ENCODE data around the gene MT1HL1. TPM values are rescaled to one million over a fixed set of nuclear protein-coding genes. Genes with fewer than 3 reads are reported as not detected.

The MT1HL1 gene
- total and polyA plus RNA-seq, 8 donors: not detected

- Histone ChIP-seq H3K4me3 (no peak overlapping the region), H3K27me3 (peaks cover 26 to 71% of the 10 kb centered on the region in 2 donors), H3K4me1 (no peaks in the 10 kb centered on the region), H3K27ac (no peak overlapping the region), H3K9me3 (no peaks in the 10 kb centered on the region), H3K36me3 (no peaks in the 10 kb centered on the region)
- ATAC-seq: no peak
- DNase-seq: no peak
- TF ChIP-seq, protein P1, sequence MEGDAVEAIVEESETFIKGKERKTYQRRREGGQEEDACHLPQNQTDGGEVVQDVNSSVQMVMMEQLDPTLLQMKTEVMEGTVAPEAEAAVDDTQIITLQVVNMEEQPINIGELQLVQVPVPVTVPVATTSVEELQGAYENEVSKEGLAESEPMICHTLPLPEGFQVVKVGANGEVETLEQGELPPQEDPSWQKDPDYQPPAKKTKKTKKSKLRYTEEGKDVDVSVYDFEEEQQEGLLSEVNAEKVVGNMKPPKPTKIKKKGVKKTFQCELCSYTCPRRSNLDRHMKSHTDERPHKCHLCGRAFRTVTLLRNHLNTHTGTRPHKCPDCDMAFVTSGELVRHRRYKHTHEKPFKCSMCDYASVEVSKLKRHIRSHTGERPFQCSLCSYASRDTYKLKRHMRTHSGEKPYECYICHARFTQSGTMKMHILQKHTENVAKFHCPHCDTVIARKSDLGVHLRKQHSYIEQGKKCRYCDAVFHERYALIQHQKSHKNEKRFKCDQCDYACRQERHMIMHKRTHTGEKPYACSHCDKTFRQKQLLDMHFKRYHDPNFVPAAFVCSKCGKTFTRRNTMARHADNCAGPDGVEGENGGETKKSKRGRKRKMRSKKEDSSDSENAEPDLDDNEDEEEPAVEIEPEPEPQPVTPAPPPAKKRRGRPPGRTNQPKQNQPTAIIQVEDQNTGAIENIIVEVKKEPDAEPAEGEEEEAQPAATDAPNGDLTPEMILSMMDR (IDR thresholded peaks at IDR 0.05): no peak
- intact Hi-C loops (cut with DNase I): no loop called here
Measured at GRCh38 chr1:237040823-237041222, 36.6 kb upstream of the MT1HL1 start.

GRCh38 chr1:237038211-237038610 is 34.0 kb upstream of the MT1HL1 start:
- DNase-seq (no peak), ATAC-seq (no peak)
- Histone ChIP-seq H3K36me3 (no peaks in the 10 kb centered on the region), H3K27ac (no peak overlapping the region), H3K4me3 (no peak overlapping the region), H3K4me1 (no peaks in the 10 kb centered on the region), H3K27me3 (peaks cover 20 to 45% of the 10 kb centered on the region in 2 donors), H3K9me3 (no peaks in the 10 kb centered on the region)
- TF ChIP-seq, protein P1 (IDR thresholded peaks at IDR 0.05): no peak
- intact Hi-C loops (cut with DNase I): no loop called here

GRCh38 chr1:237035759-237036158 is 31.5 kb upstream of the MT1HL1 start:
- intact Hi-C loops (cut with DNase I): no loop called here
- no peaks in the 10 kb centered on the region for H3K9me3 ChIP-seq
- TF ChIP-seq, protein P1 (IDR thresholded peaks at IDR 0.05): no peak

DNA sequence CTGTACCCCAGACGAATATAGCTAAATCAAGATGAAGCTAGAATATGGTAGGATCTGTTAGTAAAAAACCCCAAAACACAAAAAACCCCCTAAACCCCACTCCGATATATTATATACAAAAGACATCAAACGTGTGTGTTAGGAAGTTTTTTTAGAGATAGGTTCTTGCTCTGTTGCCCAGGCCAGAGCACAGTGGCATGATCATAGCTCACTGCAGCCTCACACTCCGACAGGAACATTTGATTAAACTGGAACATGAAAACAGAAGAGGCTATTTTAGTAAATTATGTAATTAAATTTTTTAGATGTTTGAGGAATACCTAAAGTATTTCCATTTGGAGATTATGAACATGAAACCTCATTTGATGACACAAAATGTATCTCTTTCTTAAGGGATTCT is 29.6 kb upstream of the MT1HL1 start:
- Histone ChIP-seq H3K4me1 (no peaks in the 10 kb centered on the region), H3K36me3 (no peaks in the 10 kb centered on the region), H3K27me3 (peaks cover 0 to 4% of the 10 kb centered on the region in 2 donors), H3K9me3 (no peaks in the 10 kb centered on the region), H3K4me3 (no peak overlapping the region), H3K27ac (no peak overlapping the region)
- TF ChIP-seq, protein P1 (IDR thresholded peaks at IDR 0.05): no peak
- DNase-seq (no peak), ATAC-seq (no peak)
- intact Hi-C loops (cut with DNase I): no loop called here

More at GRCh38 chr1:237035759-237036158, 31.5 kb upstream of the MT1HL1 start:
- no peaks in the 10 kb centered on the region for H3K4me1 ChIP-seq
- no peak overlapping the region for H3K4me3 ChIP-seq
- H3K27ac ChIP-seq: no peak overlapping the region
- DNase-seq (no peak), ATAC-seq (no peak)
- no peaks in the 10 kb centered on the region for H3K36me3 ChIP-seq
- peaks cover 4 to 20% of the 10 kb centered on the region in 2 donors for H3K27me3 ChIP-seq

GRCh38 chr1:237033061-237033460 is 28.8 kb upstream of the MT1HL1 start:
- Histone ChIP-seq H3K9me3 (no peaks in the 10 kb centered on the region), H3K27ac (no peak overlapping the region), H3K27me3 (peaks cover 0 to 4% of the 10 kb centered on the region in 2 donors), H3K4me1 (no peaks in the 10 kb centered on the region), H3K4me3 (no peak overlapping the region), H3K36me3 (no peaks in the 10 kb centered on the region)
- intact Hi-C loops (cut with DNase I): no loop called here
- no peak for ATAC-seq
- DNase-seq: no peak
- TF ChIP-seq, protein P1 (IDR thresholded peaks at IDR 0.05): no peak

All from left lung (tissue), 10 donors.